SK-N-SH treated with all-trans-retinoic acid at 6 μM for 48 hours (cell line): Measurements from ENCODE around the gene CPZ.
"Not testable (repeated sequence)": the region's sequence is repeated elsewhere in the genome, so short reads cannot be mapped to it uniquely, and the experiment has no call there.

Source experiments
- ATAC-seq: fragments of 200-7000 bp; cut with Tn5 transposase; 3 replicates; pipeline ENCODE4 v1.9.1; 2020; ENCODE audit warnings: mild to moderate bottlenecking, moderate library complexity
- CSRNP3 ChIP-seq: fragments of 250-450 bp; sonication (Bioruptor Pico); IDR thresholded peaks from 2 replicates; pipeline ENCODE4 v1.5.1; 2021; ENCODE audit warnings: mild to moderate bottlenecking, moderate library complexity
- ESRRG ChIP-seq: fragments of 250-450 bp; sonication (Bioruptor Pico); IDR thresholded peaks from 2 replicates; pipeline ENCODE4 v1.6.1; 2021; ENCODE audit warnings: mild to moderate bottlenecking
- GLIS3 ChIP-seq: fragments of 250-450 bp; sonication (Bioruptor Pico); IDR thresholded peaks from 2 replicates; pipeline ENCODE4 v1.5.0; 2020; ENCODE audit warnings: mild to moderate bottlenecking, moderate library complexity
- OSR1 ChIP-seq: fragments of 250-450 bp; sonication (Bioruptor Pico); IDR thresholded peaks from 2 replicates; pipeline ENCODE4 v1.8.0; 2022; ENCODE audit warnings: moderate library complexity, mild to moderate bottlenecking, inconsistent platforms
- SNAI2 ChIP-seq: fragments of 250-450 bp; sonication (Bioruptor Pico); IDR thresholded peaks from 2 replicates; pipeline ENCODE4 v1.5.0; 2020; ENCODE audit warnings: mild to moderate bottlenecking, moderate library complexity
- TCF4 ChIP-seq: fragments of 250-450 bp; sonication (Bioruptor Pico); IDR thresholded peaks from 2 replicates; pipeline ENCODE4 v1.8.0; 2021; ENCODE audit warnings: mild to moderate bottlenecking, moderate library complexity, borderline replicate concordance
- TSHZ2 ChIP-seq: fragments of 250-450 bp; sonication (Bioruptor Pico); IDR thresholded peaks from 2 replicates; pipeline ENCODE4 v1.5.0; 2020; ENCODE audit warnings: mild to moderate bottlenecking, moderate library complexity
- ZFP3 ChIP-seq: fragments of 250-450 bp; sonication (Bioruptor Pico); IDR thresholded peaks from 2 replicates; pipeline ENCODE4 v1.5.0; 2020; ENCODE audit warnings: mild to moderate bottlenecking, moderate library complexity
- ZFP30 ChIP-seq: fragments of 450-650 bp; formaldehyde crosslinking; IDR thresholded peaks from 2 replicates; pipeline ENCODE4 v1.5.0; 2022; ENCODE audit warnings: mild to moderate bottlenecking, moderate library complexity
- ZNF565 ChIP-seq: fragments of 450-650 bp; formaldehyde crosslinking; conservative IDR thresholded peaks from 2 replicates; pipeline ENCODE4 v1.5.0; 2020; ENCODE audit warnings: low read depth, mild to moderate bottlenecking, moderate library complexity
- ZNF8 ChIP-seq: fragments of 450-650 bp; formaldehyde crosslinking; IDR thresholded peaks from 2 replicates; pipeline ENCODE4 v1.5.0; 2020; ENCODE audit warnings: mild to moderate bottlenecking, moderate library complexity

Gene CPZ

GRCh38 chr4:8617486-8618040 lies 25.0 kb downstream of the CPZ start (continued):
- TF ChIP-seq TSHZ2 (CRISPR knock-in tag) (no peak), OSR1 (CRISPR knock-in tag) (no peak), SNAI2 (CRISPR knock-in tag) (no peak)

GRCh38 chr4:8618421-8618820 lies 25.9 kb downstream of the CPZ start:
- no peak for TF ChIP-seq ZFP30 (CRISPR knock-in tag)
- no peak for TF ChIP-seq TCF4
- no peak for TF ChIP-seq ESRRG (CRISPR knock-in tag)
- TF ChIP-seq SNAI2 (CRISPR knock-in tag): no peak
- no peak for TF ChIP-seq ZNF565
- TF ChIP-seq CSRNP3 (CRISPR knock-in tag): no peak
- no peak for TF ChIP-seq GLIS3 (CRISPR knock-in tag)
- no peak for TF ChIP-seq OSR1 (CRISPR knock-in tag)
- ATAC-seq: no peak

GRCh38 chr4:8618961-8619720 lies 26.6 kb downstream of the CPZ start:
- TF ChIP-seq ZNF565 (no peak), ZNF8 (CRISPR knock-in tag) (no peak), ZFP3 (peak; percentile 75)
- ATAC-seq: no peak

GRCh38 chr4:8621135-8621534 lies 28.6 kb downstream of the CPZ start:
- not testable (repeated sequence) for ATAC-seq

GRCh38 chr4:8624601-8625272 lies 32.2 kb downstream of the CPZ start:
- ATAC-seq: peak; percentile 91

- peak; percentile 92 for ATAC-seq
Measured at GRCh38 chr4:8630240-8630905, 37.8 kb downstream of the CPZ start.

GRCh38 chr4:8631896-8632295 lies 39.3 kb downstream of the CPZ start:
- ATAC-seq: not testable (repeated sequence)

- ATAC-seq: not testable (repeated sequence)
Measured at GRCh38 chr4:8634773-8635172, 42.2 kb downstream of the CPZ start.

- peak; percentile 93 for ATAC-seq
Measured at GRCh38 chr4:8635897-8636554, 43.5 kb downstream of the CPZ start.
